ENCODE data around the gene PHF20.
"Not testable (repeated sequence)": the region's sequence is repeated elsewhere in the genome, so short reads cannot be mapped to it uniquely, and the experiment has no call there.

- not testable (repeated sequence) for TF ChIP-seq CTCF (conservative IDR thresholded peaks at IDR 0.05; ENCODE audit: low read depth, low read length); EZH2phosphoT487 (IDR thresholded peaks at IDR 0.05; ENCODE audit: borderline replicate concordance, low read length); EZH2 (IDR thresholded peaks at IDR 0.05; ENCODE audit: low read length, unreplicated experiment)
Observed at GRCh38 chr20:35723275-35723639, 48.6 kb upstream of the PHF20 start.
